Esophagus muscularis mucosa (tissue), 4 donors: ENCODE measurements around the gene CYP4F12.

Experiments
- EP300 ChIP-seq: sonication (generic); formaldehyde crosslinking; IDR thresholded peaks from one replicate; pipeline ENCODE4 v1.6.1; 2017; ENCODE audit warnings: antibody characterized with exemption
- POLR2A ChIP-seq: fragments of 450-650 bp; IDR thresholded peaks from one replicate; pipeline ENCODE4 v1.6.1; 2017; ENCODE audit warnings: antibody characterized with exemption, moderate library complexity, mild to moderate bottlenecking, low read depth
- POLR2AphosphoS5 ChIP-seq, 2 donors: sonication (generic); formaldehyde crosslinking; IDR thresholded peaks; one replicate each; pipeline ENCODE4 v1.6.1; 2017; ENCODE audit warnings: antibody characterized with exemption in 2 of 2
- TF ChIP-seq, protein P1 (sequence below), 3 experiments: fragments of 200-600 bp in 2 of 3; fragments of 450-650 bp in 1 of 3; sonication (generic) in 2 of 3; IDR thresholded peaks; one replicate each; pipeline ENCODE4 v1.5.1; 2017 to 2019; ENCODE audit warnings: antibody characterized with exemption in 3 of 3, mild to moderate bottlenecking in 2 of 3, moderate library complexity in 1 of 3

DNA sequence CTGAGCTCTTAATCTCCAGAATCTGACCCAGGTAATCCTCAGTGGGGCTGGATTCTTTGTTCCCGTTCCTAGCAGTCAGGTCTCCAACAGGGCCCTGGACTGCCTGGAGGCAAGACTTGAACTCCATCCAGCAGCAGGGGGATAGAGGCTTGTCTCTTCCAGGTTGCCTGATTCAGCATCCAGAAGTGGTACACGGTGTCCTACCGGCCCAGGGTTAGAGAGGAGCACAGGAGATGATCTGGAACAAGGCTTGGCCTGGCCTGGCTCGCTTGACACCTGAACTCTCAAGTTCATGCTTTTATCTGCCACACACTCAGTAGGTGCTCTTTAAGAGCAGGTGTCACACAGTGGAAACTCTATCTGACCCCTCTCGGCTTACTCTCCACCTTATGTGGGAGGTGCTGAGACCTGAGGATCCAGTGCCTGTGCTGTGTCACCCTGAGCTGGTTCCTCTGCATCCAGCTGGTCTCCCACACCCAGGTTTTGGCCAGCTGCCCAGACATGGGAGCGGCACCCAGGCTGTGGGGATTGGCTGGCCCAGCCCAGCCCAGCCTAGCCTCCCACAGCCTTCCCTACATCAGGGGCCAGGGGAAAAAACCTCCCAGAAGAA, 32.5 kb upstream of the CYP4F12 start, which contains the start of gene CYP4F3:
- TF ChIP-seq POLR2AphosphoS5 (IDR thresholded peaks at IDR 0.05), result no peak
- TF ChIP-seq, protein P1, sequence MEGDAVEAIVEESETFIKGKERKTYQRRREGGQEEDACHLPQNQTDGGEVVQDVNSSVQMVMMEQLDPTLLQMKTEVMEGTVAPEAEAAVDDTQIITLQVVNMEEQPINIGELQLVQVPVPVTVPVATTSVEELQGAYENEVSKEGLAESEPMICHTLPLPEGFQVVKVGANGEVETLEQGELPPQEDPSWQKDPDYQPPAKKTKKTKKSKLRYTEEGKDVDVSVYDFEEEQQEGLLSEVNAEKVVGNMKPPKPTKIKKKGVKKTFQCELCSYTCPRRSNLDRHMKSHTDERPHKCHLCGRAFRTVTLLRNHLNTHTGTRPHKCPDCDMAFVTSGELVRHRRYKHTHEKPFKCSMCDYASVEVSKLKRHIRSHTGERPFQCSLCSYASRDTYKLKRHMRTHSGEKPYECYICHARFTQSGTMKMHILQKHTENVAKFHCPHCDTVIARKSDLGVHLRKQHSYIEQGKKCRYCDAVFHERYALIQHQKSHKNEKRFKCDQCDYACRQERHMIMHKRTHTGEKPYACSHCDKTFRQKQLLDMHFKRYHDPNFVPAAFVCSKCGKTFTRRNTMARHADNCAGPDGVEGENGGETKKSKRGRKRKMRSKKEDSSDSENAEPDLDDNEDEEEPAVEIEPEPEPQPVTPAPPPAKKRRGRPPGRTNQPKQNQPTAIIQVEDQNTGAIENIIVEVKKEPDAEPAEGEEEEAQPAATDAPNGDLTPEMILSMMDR (IDR thresholded peaks at IDR 0.05), result no peak
- no peak for TF ChIP-seq POLR2A
- TF ChIP-seq EP300, result no peak
